ENCODE results near the gene TCP11L2.
"Not testable (repeated sequence)": the region's sequence is repeated elsewhere in the genome, so short reads cannot be mapped to it uniquely, and the experiment has no call there.

The TCP11L2 gene

GRCh38 chr12:106345746-106346145 is 43.2 kb downstream of the TCP11L2 start:
- no peak for DNase-seq

GRCh38 chr12:106348411-106348810 is 45.9 kb downstream of the TCP11L2 start:
- no peak for DNase-seq

- DNase-seq, result no peak
Measured at GRCh38 chr12:106353175-106353574, 50.6 kb downstream of the TCP11L2 start.

- DNase-seq, result peak; percentile 94
Measured at GRCh38 chr12:106357549-106358395, 55.2 kb downstream of the TCP11L2 start, which contains the start of gene POLR3B. Gene POLR3B (plus strand): TSS chr12:106357748. CDS start chr12:106357880, 132 bp downstream.

- no peak for DNase-seq
Measured at GRCh38 chr12:106358396-106359241, 56.1 kb downstream of the TCP11L2 start.

GRCh38 chr12:106359646-106360399 is 57.3 kb downstream of the TCP11L2 start:
- DNase-seq, result no peak

GRCh38 chr12:106360400-106360994 is 58.0 kb downstream of the TCP11L2 start:
- DNase-seq, result no peak

GRCh38 chr12:106362971-106363370 is 60.4 kb downstream of the TCP11L2 start:
- no peak for DNase-seq

GRCh38 chr12:106364261-106364660 is 61.7 kb downstream of the TCP11L2 start:
- DNase-seq, result no peak

- DNase-seq, result no peak
Measured at GRCh38 chr12:106369624-106370346, 67.3 kb downstream of the TCP11L2 start.

- no peak for DNase-seq
Measured at GRCh38 chr12:106378788-106379187, 76.3 kb downstream of the TCP11L2 start.

GRCh38 chr12:106380954-106381353 is 78.4 kb downstream of the TCP11L2 start:
- DNase-seq, result no peak

- not testable (repeated sequence) for DNase-seq
Measured at GRCh38 chr12:106381866-106382265, 79.3 kb downstream of the TCP11L2 start.

- DNase-seq, result no peak
Measured at GRCh38 chr12:106386813-106387535, 84.4 kb downstream of the TCP11L2 start.

- DNase-seq, result no peak
Measured at GRCh38 chr12:106387848-106388377, 85.4 kb downstream of the TCP11L2 start.

- no peak for DNase-seq
Measured at GRCh38 chr12:106389151-106389550, 86.6 kb downstream of the TCP11L2 start.

GRCh38 chr12:106392759-106393158 is 90.2 kb downstream of the TCP11L2 start:
- no peak for DNase-seq

Data from NCI-H1417 treated with DMSO at 0.1 percent for 48 hours (cell line).